ENCODE data around the gene DENND1A. TPM values are rescaled to one million over a fixed set of nuclear protein-coding genes. Genes with fewer than 3 reads are reported as not detected.

Gene DENND1A
- total and polyA plus RNA-seq, 4 donors: 7.9 to 22.0 (median 13.9) TPM

- Histone ChIP-seq H3K4me1 (ENCODE audit: control insufficient read depth in 4 of 4, insufficient read depth in 4 of 4, low read length in 3 of 4) (peaks cover 0 to 15% (median 7%) of the 10 kb centered on the region in 4 donors), H3K9ac (ENCODE audit: low read depth in 1 of 2, low read length in 2 of 2) (no peak overlapping the region), H3K27ac (ENCODE audit: low read depth in 1 of 2, low read length in 2 of 2) (no peak overlapping the region), H3K27me3 (ENCODE audit: control insufficient read depth in 4 of 4, insufficient read depth in 4 of 4, low read length in 3 of 4) (no peaks in the 10 kb centered on the region), H3K9me3 (ENCODE audit: control insufficient read depth in 4 of 4, low read length in 3 of 4) (peaks cover 0 to 3% (median 0%) of the 10 kb centered on the region in 4 donors), H3K36me3 (ENCODE audit: control insufficient read depth in 4 of 4, insufficient read depth in 3 of 4, low read depth in 1 of 4, low read length in 3 of 4) (no peaks in the 10 kb centered on the region), H3K4me3 (ENCODE audit: low read depth in 1 of 3, low read length in 3 of 3) (peak overlapping the region in 1 of 3 donors; percentile 6)
- WGBS: 92% methylated on average over 4 of the region's 4 CpGs
- no peak for TF ChIP-seq ZBTB33 (IDR thresholded peaks at IDR 0.05)
- peak; percentile 23 for TF ChIP-seq YY1 (IDR thresholded peaks at IDR 0.05)
- TF ChIP-seq RAD21 (IDR thresholded peaks at IDR 0.05): peak; percentile 25 to 45
- TF ChIP-seq JUND (IDR thresholded peaks at IDR 0.05): no peak
- TF ChIP-seq SP1 (IDR thresholded peaks at IDR 0.05): peak; percentile 30
- TF ChIP-seq RXRA (IDR thresholded peaks at IDR 0.05): peak; percentile 50 to 82
- TF ChIP-seq FOXA1 (IDR thresholded peaks at IDR 0.05): no peak
- peak; percentile 34 for TF ChIP-seq HNF4G (IDR thresholded peaks at IDR 0.05)
- peak; percentile 84 to 90 for TF ChIP-seq HNF4A (conservative IDR thresholded peaks at IDR 0.05)
- DNase-seq (ENCODE audit: low spot score): no peak
Observed at GRCh38 chr9:123722378-123722777, 207.5 kb downstream of the DENND1A start.

- Histone ChIP-seq H3K9me3 (ENCODE audit: control insufficient read depth in 4 of 4, low read length in 3 of 4) (peaks cover 0 to 3% (median 0%) of the 10 kb centered on the region in 4 donors), H3K9ac (ENCODE audit: low read depth in 1 of 2, low read length in 2 of 2) (no peak overlapping the region), H3K4me3 (ENCODE audit: low read depth in 1 of 3, low read length in 3 of 3) (no peak overlapping the region), H3K27me3 (ENCODE audit: control insufficient read depth in 4 of 4, insufficient read depth in 4 of 4, low read length in 3 of 4) (no peaks in the 10 kb centered on the region), H3K4me1 (ENCODE audit: control insufficient read depth in 4 of 4, insufficient read depth in 4 of 4, low read length in 3 of 4) (peaks cover 0 to 8% (median 2%) of the 10 kb centered on the region in 4 donors), H3K36me3 (ENCODE audit: control insufficient read depth in 4 of 4, insufficient read depth in 3 of 4, low read depth in 1 of 4, low read length in 3 of 4) (no peaks in the 10 kb centered on the region), H3K27ac (ENCODE audit: low read depth in 1 of 2, low read length in 2 of 2) (no peak overlapping the region)
- no peak for TF ChIP-seq EGR1 (IDR thresholded peaks at IDR 0.05; ENCODE audit: low read depth in 2 of 2)
- no peak for TF ChIP-seq HNF4A (conservative IDR thresholded peaks at IDR 0.05)
- no peak for TF ChIP-seq TAF1 (conservative IDR thresholded peaks at IDR 0.05)
- TF ChIP-seq SP1 (IDR thresholded peaks at IDR 0.05): no peak
- no peak for TF ChIP-seq FOXA2 (IDR thresholded peaks at IDR 0.05)
- TF ChIP-seq NR2F2 (IDR thresholded peaks at IDR 0.05): no peak
- TF ChIP-seq YY1 (IDR thresholded peaks at IDR 0.05): no peak
- TF ChIP-seq HNF4G (IDR thresholded peaks at IDR 0.05): no peak
- no peak for TF ChIP-seq CTCF (IDR thresholded peaks at IDR 0.05; ENCODE audit: low read depth, low read length, missing input control)
- TF ChIP-seq JUND (IDR thresholded peaks at IDR 0.05): no peak
- TF ChIP-seq ZBTB33 (IDR thresholded peaks at IDR 0.05): no peak
- TF ChIP-seq MAX (IDR thresholded peaks at IDR 0.05): no peak
- no peak for TF ChIP-seq RAD21 (IDR thresholded peaks at IDR 0.05)
- no peak for DNase-seq (ENCODE audit: low spot score)
- 96% methylated on average over 1 of the region's 1 CpG for WGBS
Observed at GRCh38 chr9:123718188-123718587, 211.7 kb downstream of the DENND1A start.
